ENCODE measurements around the gene EHD1. TPM values are rescaled to one million over a fixed set of nuclear protein-coding genes. Genes with fewer than 3 reads are reported as not detected.

Gene EHD1
- total RNA-seq, 1 donor from 2014 or later = 61.0 TPM

- Mint-ChIP-seq H3K9me3 (ENCODE audit: unreplicated experiment) (no peaks in the 10 kb centered on the region), H3K27ac (ENCODE audit: unreplicated experiment) (peak overlapping the region; percentile 87), H3K27me3 (ENCODE audit: unreplicated experiment) (no peaks in the 10 kb centered on the region), H3K4me3 (ENCODE audit: unreplicated experiment) (peak overlapping the region; percentile 92), H3K36me3 (ENCODE audit: unreplicated experiment) (peaks cover 3% of the 10 kb centered on the region), H3K4me1 (ENCODE audit: unreplicated experiment) (peaks cover 46% of the 10 kb centered on the region)
- DNase-seq (ENCODE audit: extremely low spot score, unreplicated experiment) = no peak
- TF ChIP-seq CTCF (IDR thresholded peaks at IDR 0.05) = no peak
Measured at GRCh38 chr11:64877390-64878222, 815 bp downstream of the EHD1 start.

- no peak for TF ChIP-seq CTCF (IDR thresholded peaks at IDR 0.05)
- H3K27ac Mint-ChIP-seq (ENCODE audit: unreplicated experiment) = peak overlapping the region; percentile 87
- H3K4me3 Mint-ChIP-seq (ENCODE audit: unreplicated experiment) = peak overlapping the region; percentile 92
- H3K27me3 Mint-ChIP-seq (ENCODE audit: unreplicated experiment) = no peaks in the 10 kb centered on the region
- H3K9me3 Mint-ChIP-seq (ENCODE audit: unreplicated experiment) = no peaks in the 10 kb centered on the region
- H3K4me1 Mint-ChIP-seq (ENCODE audit: unreplicated experiment) = peaks cover 43% of the 10 kb centered on the region
- peaks cover 4% of the 10 kb centered on the region for H3K36me3 Mint-ChIP-seq (ENCODE audit: unreplicated experiment)
- DNase-seq (ENCODE audit: extremely low spot score, unreplicated experiment) = no peak
Measured at GRCh38 chr11:64876835-64877341, 1.5 kb downstream of the EHD1 start.

GRCh38 chr11:64876229-64876750 is 2.1 kb downstream of the EHD1 start:
- H3K9me3 Mint-ChIP-seq (ENCODE audit: unreplicated experiment) = no peaks in the 10 kb centered on the region
- H3K36me3 Mint-ChIP-seq (ENCODE audit: unreplicated experiment) = peaks cover 10% of the 10 kb centered on the region
- H3K27me3 Mint-ChIP-seq (ENCODE audit: unreplicated experiment) = no peaks in the 10 kb centered on the region
- peak overlapping the region; percentile 92 for H3K4me3 Mint-ChIP-seq (ENCODE audit: unreplicated experiment)
- no peak for DNase-seq (ENCODE audit: extremely low spot score, unreplicated experiment)
- H3K27ac Mint-ChIP-seq (ENCODE audit: unreplicated experiment) = peak overlapping the region; percentile 87
- H3K4me1 Mint-ChIP-seq (ENCODE audit: unreplicated experiment) = peaks cover 47% of the 10 kb centered on the region
- TF ChIP-seq CTCF (IDR thresholded peaks at IDR 0.05) = no peak

GRCh38 chr11:64875369-64876228 is 2.8 kb downstream of the EHD1 start:
- DNase-seq (ENCODE audit: extremely low spot score, unreplicated experiment) = no peak
- Mint-ChIP-seq H3K9me3 (ENCODE audit: unreplicated experiment) (no peaks in the 10 kb centered on the region), H3K27me3 (ENCODE audit: unreplicated experiment) (no peaks in the 10 kb centered on the region), H3K36me3 (ENCODE audit: unreplicated experiment) (peaks cover 11% of the 10 kb centered on the region), H3K4me3 (ENCODE audit: unreplicated experiment) (peak overlapping the region; percentile 92), H3K4me1 (ENCODE audit: unreplicated experiment) (peaks cover 53% of the 10 kb centered on the region), H3K27ac (ENCODE audit: unreplicated experiment) (peak overlapping the region; percentile 87)
- no peak for TF ChIP-seq CTCF (IDR thresholded peaks at IDR 0.05)

Measured in osteocyte (in vitro differentiated cells).